ENCODE measurements around the gene ENPP4. TPM values are rescaled to one million over a fixed set of nuclear protein-coding genes. Genes with fewer than 3 reads are reported as not detected.

Gene ENPP4
- polyA plus RNA-seq, 1 of the 3 experiments (the other 2 are of a cell fraction), result 0.05 TPM

DNA sequence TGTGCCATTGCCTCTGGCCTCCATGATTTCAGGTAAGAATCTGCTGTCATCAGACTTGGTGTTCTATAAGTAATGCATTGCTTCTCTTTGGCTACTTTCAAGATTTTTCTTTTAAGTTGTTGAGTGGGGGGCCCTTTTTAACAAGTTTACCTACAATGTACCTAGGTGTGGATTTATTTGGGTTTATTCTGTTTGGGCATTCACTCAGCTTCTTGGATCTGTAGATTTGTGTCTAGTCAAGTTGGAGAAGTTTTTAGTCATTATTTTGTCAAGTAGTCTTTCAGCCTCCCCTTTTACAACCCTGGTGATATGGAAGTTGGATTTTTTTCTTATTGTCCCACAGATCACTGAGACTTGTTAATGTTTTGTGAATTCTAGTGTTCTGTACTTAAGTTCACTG, 26.9 kb downstream of the ENPP4 start:
- H3K36me3 ChIP-seq (replicated peaks in 1 of 2; ENCODE audit: control insufficient read depth in 1 of 2, insufficient read depth in 2 of 2, low read length in 1 of 2), result no peaks in the 10 kb centered on the region
- no peak overlapping the region for H2AFZ ChIP-seq (ENCODE audit: low read depth)
- H3K4me3 ChIP-seq (ENCODE audit: low read depth in 2 of 2, low read length in 1 of 2), result no peak overlapping the region
- no peak for DNase-seq
- H3K27ac ChIP-seq (ENCODE audit: low read depth in 2 of 2, low read length in 1 of 2), result no peak overlapping the region
- no peaks in the 10 kb centered on the region for H3K9me2 ChIP-seq
- no peaks in the 10 kb centered on the region for H3K27me3 ChIP-seq (ENCODE audit: insufficient read depth)
- H3K4me1 ChIP-seq (ENCODE audit: control insufficient read depth in 1 of 2, insufficient read depth in 2 of 2, low read depth in 1 of 2, low read length in 1 of 2), result no peaks in the 10 kb centered on the region
- H3K4me2 ChIP-seq, result no peak overlapping the region
- POLR2A ChIA-PET, result no interaction called here
- H3K9ac ChIP-seq, result no peak overlapping the region
- CTCF ChIA-PET, result no interaction called here
- no peak for TF ChIP-seq FOSL2 (IDR thresholded peaks at IDR 0.05; ENCODE audit: borderline replicate concordance, low read depth)
- TF ChIP-seq NFIC (IDR thresholded peaks at IDR 0.05; ENCODE audit: borderline replicate concordance), result no peak
- TF ChIP-seq, protein P1, sequence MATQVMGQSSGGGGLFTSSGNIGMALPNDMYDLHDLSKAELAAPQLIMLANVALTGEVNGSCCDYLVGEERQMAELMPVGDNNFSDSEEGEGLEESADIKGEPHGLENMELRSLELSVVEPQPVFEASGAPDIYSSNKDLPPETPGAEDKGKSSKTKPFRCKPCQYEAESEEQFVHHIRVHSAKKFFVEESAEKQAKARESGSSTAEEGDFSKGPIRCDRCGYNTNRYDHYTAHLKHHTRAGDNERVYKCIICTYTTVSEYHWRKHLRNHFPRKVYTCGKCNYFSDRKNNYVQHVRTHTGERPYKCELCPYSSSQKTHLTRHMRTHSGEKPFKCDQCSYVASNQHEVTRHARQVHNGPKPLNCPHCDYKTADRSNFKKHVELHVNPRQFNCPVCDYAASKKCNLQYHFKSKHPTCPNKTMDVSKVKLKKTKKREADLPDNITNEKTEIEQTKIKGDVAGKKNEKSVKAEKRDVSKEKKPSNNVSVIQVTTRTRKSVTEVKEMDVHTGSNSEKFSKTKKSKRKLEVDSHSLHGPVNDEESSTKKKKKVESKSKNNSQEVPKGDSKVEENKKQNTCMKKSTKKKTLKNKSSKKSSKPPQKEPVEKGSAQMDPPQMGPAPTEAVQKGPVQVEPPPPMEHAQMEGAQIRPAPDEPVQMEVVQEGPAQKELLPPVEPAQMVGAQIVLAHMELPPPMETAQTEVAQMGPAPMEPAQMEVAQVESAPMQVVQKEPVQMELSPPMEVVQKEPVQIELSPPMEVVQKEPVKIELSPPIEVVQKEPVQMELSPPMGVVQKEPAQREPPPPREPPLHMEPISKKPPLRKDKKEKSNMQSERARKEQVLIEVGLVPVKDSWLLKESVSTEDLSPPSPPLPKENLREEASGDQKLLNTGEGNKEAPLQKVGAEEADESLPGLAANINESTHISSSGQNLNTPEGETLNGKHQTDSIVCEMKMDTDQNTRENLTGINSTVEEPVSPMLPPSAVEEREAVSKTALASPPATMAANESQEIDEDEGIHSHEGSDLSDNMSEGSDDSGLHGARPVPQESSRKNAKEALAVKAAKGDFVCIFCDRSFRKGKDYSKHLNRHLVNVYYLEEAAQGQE (IDR thresholded peaks at IDR 0.05; ENCODE audit: low read depth, low read length), result no peak
- TF ChIP-seq TEAD4 (IDR thresholded peaks at IDR 0.05; ENCODE audit: borderline replicate concordance, insufficient read depth), result no peak
- TF ChIP-seq FOXM1 (IDR thresholded peaks at IDR 0.05; ENCODE audit: low read depth), result no peak
- TF ChIP-seq MEF2A (IDR thresholded peaks at IDR 0.05; ENCODE audit: borderline replicate concordance, low read depth), result no peak
- TF ChIP-seq, protein P2, sequence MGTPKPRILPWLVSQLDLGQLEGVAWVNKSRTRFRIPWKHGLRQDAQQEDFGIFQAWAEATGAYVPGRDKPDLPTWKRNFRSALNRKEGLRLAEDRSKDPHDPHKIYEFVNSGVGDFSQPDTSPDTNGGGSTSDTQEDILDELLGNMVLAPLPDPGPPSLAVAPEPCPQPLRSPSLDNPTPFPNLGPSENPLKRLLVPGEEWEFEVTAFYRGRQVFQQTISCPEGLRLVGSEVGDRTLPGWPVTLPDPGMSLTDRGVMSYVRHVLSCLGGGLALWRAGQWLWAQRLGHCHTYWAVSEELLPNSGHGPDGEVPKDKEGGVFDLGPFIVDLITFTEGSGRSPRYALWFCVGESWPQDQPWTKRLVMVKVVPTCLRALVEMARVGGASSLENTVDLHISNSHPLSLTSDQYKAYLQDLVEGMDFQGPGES (IDR thresholded peaks at IDR 0.05; ENCODE audit: low read depth, low read length), result no peak
- TF ChIP-seq RAD21 (IDR thresholded peaks at IDR 0.05; ENCODE audit: low read length), result no peak
- TF ChIP-seq, protein P3, sequence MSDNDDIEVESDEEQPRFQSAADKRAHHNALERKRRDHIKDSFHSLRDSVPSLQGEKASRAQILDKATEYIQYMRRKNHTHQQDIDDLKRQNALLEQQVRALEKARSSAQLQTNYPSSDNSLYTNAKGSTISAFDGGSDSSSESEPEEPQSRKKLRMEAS (IDR thresholded peaks at IDR 0.05; ENCODE audit: low read depth), result no peak
- TF ChIP-seq, protein P4, sequence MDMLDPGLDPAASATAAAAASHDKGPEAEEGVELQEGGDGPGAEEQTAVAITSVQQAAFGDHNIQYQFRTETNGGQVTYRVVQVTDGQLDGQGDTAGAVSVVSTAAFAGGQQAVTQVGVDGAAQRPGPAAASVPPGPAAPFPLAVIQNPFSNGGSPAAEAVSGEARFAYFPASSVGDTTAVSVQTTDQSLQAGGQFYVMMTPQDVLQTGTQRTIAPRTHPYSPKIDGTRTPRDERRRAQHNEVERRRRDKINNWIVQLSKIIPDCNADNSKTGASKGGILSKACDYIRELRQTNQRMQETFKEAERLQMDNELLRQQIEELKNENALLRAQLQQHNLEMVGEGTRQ (IDR thresholded peaks at IDR 0.05; ENCODE audit: borderline replicate concordance, low read depth, low read length), result no peak
- no peak for TF ChIP-seq RFX5 (IDR thresholded peaks at IDR 0.05; ENCODE audit: low read length)
- no peak for TF ChIP-seq FOXJ3 (CRISPR knock-in tag; IDR thresholded peaks at IDR 0.05)
- TF ChIP-seq SMC3 (IDR thresholded peaks at IDR 0.05; ENCODE audit: low read depth, low read length), result no peak
- TF ChIP-seq MXI1 (IDR thresholded peaks at IDR 0.05; ENCODE audit: low read depth, low read length), result no peak
- TF ChIP-seq TAF1 (IDR thresholded peaks at IDR 0.05; ENCODE audit: borderline replicate concordance, low read depth, low read length), result no peak
- no peak for TF ChIP-seq SIN3A (IDR thresholded peaks at IDR 0.05; ENCODE audit: borderline replicate concordance, low read depth, low read length)
- TF ChIP-seq RXRA (IDR thresholded peaks at IDR 0.05; ENCODE audit: borderline replicate concordance, low read depth), result no peak
- TF ChIP-seq EP300 (IDR thresholded peaks at IDR 0.05; ENCODE audit: borderline replicate concordance in 1 of 2, low read depth in 1 of 2, low read length in 1 of 2), result no peak
- no peak for TF ChIP-seq POLR2AphosphoS5 (IDR thresholded peaks at IDR 0.05; ENCODE audit: low read depth, low read length)
- TF ChIP-seq GATA2 (CRISPR knock-in tag; IDR thresholded peaks at IDR 0.05), result no peak
- H3K79me2 ChIP-seq (ENCODE audit: insufficient read depth), result no peaks in the 10 kb centered on the region
- no peaks in the 10 kb centered on the region for H3K9me3 ChIP-seq
- no peaks in the 10 kb centered on the region for H3F3A ChIP-seq (replicated peaks; ENCODE audit: insufficient read depth)
- H4K20me1 ChIP-seq (ENCODE audit: insufficient read depth), result no peaks in the 10 kb centered on the region
